ENCODE results near the gene HDLBP.
"Not testable (repeated sequence)": the region's sequence is repeated elsewhere in the genome, so short reads cannot be mapped to it uniquely, and the experiment has no call there.

HDLBP gene

GRCh38 chr2:241304039-241304670, 11.3 kb downstream of the HDLBP start:
- DNase-seq = no peak

GRCh38 chr2:241302759-241303651, 12.5 kb downstream of the HDLBP start:
- no peak for DNase-seq

GRCh38 chr2:241302083-241302482, 13.4 kb downstream of the HDLBP start:
- no peak for DNase-seq

DNA sequence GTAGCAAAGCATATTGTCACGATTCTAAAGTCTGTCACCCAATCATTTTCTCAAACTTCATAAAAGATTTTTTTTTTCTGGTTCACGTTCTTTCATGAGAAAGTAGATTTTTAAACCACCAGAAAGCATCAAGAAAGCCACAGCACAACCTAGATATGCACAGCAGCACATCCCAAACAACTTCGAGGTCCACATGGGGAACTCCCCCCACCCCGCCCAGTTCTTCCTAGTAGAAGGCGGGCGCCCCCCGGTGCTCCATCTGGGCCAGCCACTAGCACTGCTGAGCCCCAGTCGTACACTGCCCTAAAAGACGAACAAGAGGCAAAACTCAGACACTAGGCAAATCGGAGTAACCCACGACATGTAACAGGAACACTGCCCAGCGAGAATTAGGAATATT, 15.5 kb downstream of the HDLBP start:
- DNase-seq = peak; percentile 49

DNA sequence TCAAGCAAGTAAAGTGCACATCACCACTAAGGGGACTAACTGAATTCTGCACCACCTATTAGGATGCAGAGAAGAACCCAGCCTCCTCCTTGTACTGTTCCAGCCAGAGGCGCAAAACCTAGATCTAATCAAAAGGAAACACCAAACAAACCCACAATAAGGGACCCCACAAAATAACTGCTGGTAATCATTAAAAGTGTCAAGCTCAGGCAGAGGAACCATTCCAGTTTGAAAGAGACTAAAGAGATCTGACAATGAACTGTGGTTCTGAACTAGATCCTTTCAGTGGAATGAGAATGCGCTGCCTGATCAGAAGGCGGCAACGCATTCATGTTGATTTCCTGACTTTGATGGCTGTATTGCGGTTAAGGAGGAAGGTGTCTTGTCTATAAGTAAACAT, 16.8 kb downstream of the HDLBP start:
- no peak for DNase-seq

GRCh38 chr2:241296767-241297166, 18.7 kb downstream of the HDLBP start:
- DNase-seq = no peak

- DNase-seq = no peak
Observed at GRCh38 chr2:241295326-241296095, 20.0 kb downstream of the HDLBP start.

DNA sequence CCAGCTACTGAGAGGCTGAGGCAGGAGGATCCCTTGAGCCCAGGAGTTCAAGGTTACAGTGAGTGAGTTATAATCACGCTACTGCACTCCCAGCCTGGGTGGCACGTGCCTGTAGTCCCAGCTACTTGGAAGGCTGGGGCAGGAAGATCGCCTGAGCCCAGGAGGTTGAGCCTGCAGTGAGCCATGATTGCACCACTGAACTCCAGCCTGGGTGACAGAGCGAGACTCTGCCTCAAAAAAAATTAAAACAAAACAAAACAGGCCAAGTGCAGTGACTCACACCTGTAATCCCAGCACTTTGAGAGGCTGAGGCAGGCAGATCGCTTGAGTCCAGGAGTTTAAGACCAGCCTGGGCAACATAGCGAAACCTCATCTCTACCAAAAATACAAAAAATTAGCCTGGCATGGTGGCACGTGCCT, 22.1 kb downstream of the HDLBP start:
- not testable (repeated sequence) for DNase-seq

GRCh38 chr2:241291977-241292376, 23.5 kb downstream of the HDLBP start:
- no peak for DNase-seq

- no peak for DNase-seq
Observed at GRCh38 chr2:241291153-241291552, 24.3 kb downstream of the HDLBP start.

- no peak for DNase-seq
Observed at GRCh38 chr2:241289597-241289996, 25.9 kb downstream of the HDLBP start.

GRCh38 chr2:241289053-241289452, 26.4 kb downstream of the HDLBP start:
- DNase-seq = no peak

DNA sequence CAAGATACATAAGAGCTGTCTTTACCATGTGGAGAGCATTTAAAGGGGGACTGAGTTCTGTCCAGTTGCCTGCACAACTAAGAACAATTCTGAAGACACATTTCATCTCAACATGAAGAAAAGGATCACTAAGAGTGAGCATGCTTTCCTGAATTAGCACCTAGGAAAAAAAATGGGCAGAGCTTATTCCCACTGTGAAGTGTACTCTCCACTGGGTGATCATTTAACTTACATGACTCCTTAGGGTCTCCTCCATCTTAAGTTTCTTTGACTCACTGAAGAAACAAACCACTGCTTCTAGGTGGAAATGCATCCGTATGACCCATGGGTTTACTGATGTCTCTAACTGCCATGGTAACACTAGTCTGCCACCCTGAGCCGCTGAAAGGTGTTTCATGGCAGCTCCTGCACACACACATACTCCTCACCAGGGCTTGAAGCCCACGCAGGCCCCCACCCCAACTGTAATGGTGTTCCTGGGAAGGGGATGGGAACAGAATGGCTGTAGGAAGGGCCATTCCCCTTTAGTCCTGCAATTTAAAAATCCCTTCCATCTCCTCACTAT, 27.1 kb downstream of the HDLBP start:
- DNase-seq = no peak

DNA sequence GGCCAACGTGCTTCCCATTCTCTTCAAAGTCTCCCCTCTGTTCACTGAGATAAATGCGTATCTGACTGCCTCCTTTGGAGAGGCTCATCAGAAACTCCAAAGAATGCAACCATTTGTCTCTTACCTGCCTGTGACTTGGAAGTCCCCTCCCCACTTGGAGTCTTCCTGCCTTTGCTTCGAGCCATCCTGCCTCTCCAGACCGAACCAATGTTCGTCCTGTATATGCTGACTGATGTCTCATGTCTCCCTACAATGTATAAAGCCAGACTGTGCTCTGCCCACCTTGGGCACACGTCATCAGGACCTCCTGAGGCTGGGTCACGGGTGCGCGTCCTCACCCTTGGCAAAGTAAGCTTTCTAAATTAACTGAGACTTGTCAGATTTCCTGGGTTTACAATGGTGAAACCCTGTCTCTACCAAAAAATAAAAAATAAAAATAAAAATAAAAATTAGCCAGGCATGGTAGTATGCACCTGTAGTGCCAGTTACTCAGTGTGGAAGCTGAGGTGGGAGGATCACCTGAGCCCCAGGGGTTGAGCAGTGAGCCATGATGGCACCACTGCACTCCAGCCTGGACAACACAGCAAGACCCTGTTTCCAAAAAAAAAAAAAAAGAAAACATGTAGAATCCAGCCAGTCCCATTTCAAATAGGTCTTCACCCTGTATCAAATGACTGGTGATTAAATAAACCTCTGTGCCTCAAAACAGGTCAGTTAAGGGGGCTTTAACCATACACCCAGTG, 29.0 kb downstream of the HDLBP start:
- DNase-seq = no peak

DNA sequence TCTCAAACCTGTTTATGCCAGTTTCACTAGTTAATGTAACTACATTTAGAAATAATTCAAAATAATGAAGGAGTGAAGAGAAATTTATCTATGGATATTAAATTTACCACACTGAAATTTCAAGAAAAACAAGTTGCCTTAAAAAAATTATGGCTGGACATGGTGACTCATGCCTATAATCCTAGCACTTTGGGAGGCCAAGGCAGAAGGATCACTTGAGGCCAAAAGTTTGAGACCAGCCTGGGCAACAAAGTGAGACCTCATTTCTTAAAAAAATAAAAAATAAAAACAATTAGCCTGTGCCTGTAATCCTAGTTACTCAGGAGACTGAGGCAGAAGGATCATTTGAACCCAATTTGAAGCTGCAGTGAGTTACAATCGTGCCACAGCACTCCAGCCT, 29.9 kb downstream of the HDLBP start:
- DNase-seq = no peak

DNA sequence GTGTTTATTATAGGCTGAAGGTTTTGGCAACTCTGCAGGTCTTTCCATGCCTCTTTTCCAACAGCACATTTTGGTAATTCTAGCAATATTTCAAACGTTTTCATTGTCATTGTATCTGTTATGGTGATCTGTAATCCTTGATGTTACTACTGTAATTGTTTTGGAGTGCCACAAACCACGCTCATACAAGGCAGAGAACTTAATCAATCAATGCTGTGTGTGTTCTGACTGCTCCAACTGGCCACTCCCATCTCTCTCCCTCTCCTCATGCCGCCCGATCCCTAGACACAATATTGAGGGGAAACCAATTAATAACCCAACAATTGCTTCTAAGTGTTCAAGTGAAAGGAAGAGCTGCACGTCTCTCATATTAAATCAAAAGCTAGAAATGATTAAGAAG, 32.9 kb downstream of the HDLBP start:
- DNase-seq = no peak

DNA sequence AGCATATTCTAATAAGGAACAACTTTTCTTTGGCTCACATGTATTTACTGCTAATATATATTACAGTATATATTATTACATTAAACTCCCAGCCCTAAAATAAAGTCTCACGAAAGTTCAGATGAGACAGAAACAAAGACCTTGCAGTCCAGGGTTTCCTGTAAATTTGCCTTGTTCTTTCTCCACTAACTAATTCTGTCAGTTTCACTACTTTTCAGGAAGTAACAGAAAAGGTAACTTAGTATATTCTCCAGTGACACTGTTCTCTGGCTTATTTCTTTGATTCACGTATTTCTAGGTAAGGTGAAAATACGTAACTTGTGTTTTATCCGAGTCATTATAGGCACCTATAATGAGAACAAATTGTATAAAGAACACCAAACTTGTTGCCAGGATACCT, 35.2 kb downstream of the HDLBP start:
- no peak for DNase-seq

GRCh38 chr2:241279828-241280227, 35.6 kb downstream of the HDLBP start:
- DNase-seq = no peak

DNA sequence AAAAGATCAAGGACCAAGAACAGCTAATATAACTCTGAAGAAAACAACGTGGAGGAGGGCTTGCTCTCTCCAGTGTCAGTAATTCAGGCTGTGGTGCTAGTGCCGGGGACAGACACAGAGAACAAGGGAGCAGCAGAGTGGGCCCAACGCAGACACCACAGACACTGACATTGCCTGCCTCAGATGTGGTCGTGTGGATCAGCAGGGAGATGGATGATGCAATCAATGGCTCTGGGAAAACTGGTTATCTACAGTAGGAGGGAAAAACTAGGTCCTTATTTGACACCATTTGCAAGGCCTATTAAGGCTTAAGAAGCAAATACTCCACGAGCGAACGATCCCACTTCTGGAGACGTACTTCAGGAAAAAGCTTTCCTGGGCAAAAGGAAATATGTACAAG, 36.1 kb downstream of the HDLBP start:
- DNase-seq = no peak

GRCh38 chr2:241278306-241278705, 37.2 kb downstream of the HDLBP start:
- not testable (repeated sequence) for DNase-seq

DNA sequence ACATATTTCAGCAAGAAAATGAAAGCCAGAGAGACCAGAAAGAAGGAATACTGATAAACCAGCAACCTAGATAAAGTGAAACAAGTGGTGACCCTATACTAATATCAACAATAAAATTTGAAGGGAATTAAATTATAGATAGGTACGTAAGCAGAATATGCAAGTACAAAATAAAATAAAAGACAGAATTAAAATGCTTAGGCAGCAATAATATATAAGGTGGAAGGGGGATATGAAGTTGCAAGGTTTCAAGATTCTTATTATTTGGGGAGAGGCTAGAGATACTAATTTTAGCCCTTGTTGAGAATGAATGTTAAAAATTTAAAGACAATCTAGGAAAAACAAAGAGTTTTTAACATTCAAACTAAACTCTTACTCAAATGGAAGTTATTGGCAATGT, 39.6 kb downstream of the HDLBP start:
- no peak for DNase-seq

GRCh38 chr2:241275504-241275903, 40.0 kb downstream of the HDLBP start:
- DNase-seq = no peak

DNA sequence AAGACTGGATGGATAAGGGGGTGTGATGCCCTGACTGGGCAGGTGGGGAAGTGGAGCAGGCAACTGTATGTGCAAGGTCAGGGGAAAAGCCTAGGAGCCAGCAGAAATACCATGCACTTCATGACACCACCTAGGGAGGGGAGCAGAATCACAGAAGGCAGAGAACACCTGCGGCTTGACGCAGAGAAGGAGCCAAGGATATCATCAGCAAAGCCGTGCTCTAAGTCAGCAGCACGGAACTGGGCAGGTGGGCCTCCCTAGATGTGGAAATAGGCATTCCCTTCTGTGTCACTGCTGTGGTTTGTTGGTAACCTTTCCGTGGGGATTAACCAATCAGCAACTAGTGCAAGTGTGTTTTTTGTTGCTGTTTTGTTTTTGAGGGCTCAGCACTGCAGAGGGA, 41.3 kb downstream of the HDLBP start:
- DNase-seq = no peak

All from activated CD4-positive, alpha-beta T cell treated with anti-CD3 and anti-CD28 coated beads, Interleukin-2, amount 50 U/mL, for 1 hour (primary cell).